Mesothelial cell of epicardium (in vitro differentiated cells): ENCODE results near the gene OR52R1. TPM values are rescaled to one million over a fixed set of nuclear protein-coding genes. Genes with fewer than 3 reads are reported as not detected.
"Not testable (repeated sequence)": the region's sequence is repeated elsewhere in the genome, so short reads cannot be mapped to it uniquely, and the experiment has no call there.

ENCODE experiments used
- DNase-seq, 2 experiments: peaks; one replicate each; pipeline ENCODE4 v3.0.0; 2021; ENCODE audit warnings: low spot score in 2 of 2; ENCODE audit not compliant: unreplicated experiment in 2 of 2
- H3K27ac Mint-ChIP-seq: 2 replicates; pipeline ENCODE4 v1.8.0; 2021; ENCODE audit warnings: mixed read lengths
- H3K27me3 Mint-ChIP-seq: 2 replicates; pipeline ENCODE4 v1.8.0; 2021; ENCODE audit warnings: low read depth, mixed read lengths
- H3K36me3 Mint-ChIP-seq: 2 replicates; pipeline ENCODE4 v1.8.0; 2021; ENCODE audit warnings: mixed read lengths
- H3K4me1 Mint-ChIP-seq: 2 replicates; pipeline ENCODE4 v1.8.0; 2021; ENCODE audit warnings: mixed read lengths
- H3K4me3 Mint-ChIP-seq: 2 replicates; pipeline ENCODE4 v1.8.0; 2021; ENCODE audit warnings: mild to moderate bottlenecking, moderate library complexity, mixed read lengths
- H3K9me3 Mint-ChIP-seq: 2 replicates; pipeline ENCODE4 v1.8.0; 2021; ENCODE audit warnings: mixed read lengths
- CTCF ChIP-seq: fragments of 200-600 bp; sonication (generic); IDR thresholded peaks from one replicate; pipeline ENCODE4 v1.5.0; 2021; ENCODE audit warnings: antibody characterized with exemption; ENCODE audit not compliant: unreplicated experiment
- total RNA-seq: library from RNA; stranded (reverse); gene quantifications from 3 replicates; pipeline ENCODE4 v1.2.1, GENCODE V29; 2021

Gene OR52R1
- total RNA-seq, 1 donor from 2014 or later: not detected

GRCh38 chr11:4808476-4808875 is 4.3 kb upstream of the OR52R1 start:
- H3K4me3 Mint-ChIP-seq: no peak overlapping the region
- no peak for TF ChIP-seq CTCF
- DNase-seq: no peak
- H3K27ac Mint-ChIP-seq: no peak overlapping the region
- H3K9me3 Mint-ChIP-seq: no peaks in the 10 kb centered on the region
- H3K4me1 Mint-ChIP-seq: no peaks in the 10 kb centered on the region
- no peaks in the 10 kb centered on the region for H3K36me3 Mint-ChIP-seq
- H3K27me3 Mint-ChIP-seq: peaks cover 5% of the 10 kb centered on the region

- H3K4me3 Mint-ChIP-seq, H3K27ac Mint-ChIP-seq, H3K4me1 Mint-ChIP-seq: not testable (repeated sequence)
These were observed 2.9 kb downstream of the OR52R1 start for GRCh38 chr11:4801316-4801715.

GRCh38 chr11:4798427-4799183 is 5.6 kb downstream of the OR52R1 start:
- H3K4me3 Mint-ChIP-seq: no peak overlapping the region
- no peak for TF ChIP-seq CTCF
- H3K27me3 Mint-ChIP-seq: peaks cover 9% of the 10 kb centered on the region
- H3K4me1 Mint-ChIP-seq: no peaks in the 10 kb centered on the region
- H3K36me3 Mint-ChIP-seq: no peaks in the 10 kb centered on the region
- no peak for DNase-seq
- no peak overlapping the region for H3K27ac Mint-ChIP-seq
- H3K9me3 Mint-ChIP-seq: no peaks in the 10 kb centered on the region

More at GRCh38 chr11:4801316-4801715, 2.9 kb downstream of the OR52R1 start:
- H3K36me3 Mint-ChIP-seq, H3K27me3 Mint-ChIP-seq, H3K9me3 Mint-ChIP-seq, DNase-seq: not testable (repeated sequence)

GRCh38 chr11:4797206-4797605 is 7.0 kb downstream of the OR52R1 start:
- H3K9me3 Mint-ChIP-seq: no peaks in the 10 kb centered on the region
- H3K27me3 Mint-ChIP-seq: peaks cover 14% of the 10 kb centered on the region
- no peaks in the 10 kb centered on the region for H3K36me3 Mint-ChIP-seq

GRCh38 chr11:4782454-4782853 is 21.7 kb downstream of the OR52R1 start:
- H3K36me3 Mint-ChIP-seq: no peaks in the 10 kb centered on the region
- peaks cover 27% of the 10 kb centered on the region for H3K9me3 Mint-ChIP-seq

More at GRCh38 chr11:4797206-4797605, 7.0 kb downstream of the OR52R1 start:
- H3K27ac Mint-ChIP-seq: no peak overlapping the region
- no peaks in the 10 kb centered on the region for H3K4me1 Mint-ChIP-seq
- no peak overlapping the region for H3K4me3 Mint-ChIP-seq
- no peak for TF ChIP-seq CTCF
- no peak for DNase-seq

More at GRCh38 chr11:4782454-4782853, 21.7 kb downstream of the OR52R1 start:
- TF ChIP-seq CTCF: no peak
- Mint-ChIP-seq H3K27ac (no peak overlapping the region), H3K27me3 (peaks cover 14% of the 10 kb centered on the region), H3K4me1 (no peaks in the 10 kb centered on the region), H3K4me3 (no peak overlapping the region)
- no peak for DNase-seq
